Measurements from ENCODE around the gene MFN2. TPM values are rescaled to one million over a fixed set of nuclear protein-coding genes. Genes with fewer than 3 reads are reported as not detected.

MFN2 gene
- total RNA-seq, 1 donor from 2014 or later, result 29.6 TPM

GRCh38 chr1:12019858-12020509, 39.7 kb downstream of the MFN2 start:
- DNase-seq (ENCODE audit: low spot score), result no peak
- peaks cover 6% of the 10 kb centered on the region for H3K4me1 Mint-ChIP-seq
- peak overlapping the region; percentile 86 for H3K4me2 ChIP-seq

GRCh38 chr1:12021616-12022015, 41.4 kb downstream of the MFN2 start:
- H3K36me3 Mint-ChIP-seq, result peaks cover 9% of the 10 kb centered on the region
- Histone ChIP-seq H3K9me3 (ENCODE audit: low read depth) (no peaks in the 10 kb centered on the region), H3K79me2 (ENCODE audit: low read depth) (peaks cover 32% of the 10 kb centered on the region), H3K27ac (no peak overlapping the region), H3F3A (ENCODE audit: low read depth) (peaks cover 9% of the 10 kb centered on the region), H3K9ac (no peak overlapping the region), H4K20me1 (ENCODE audit: low read depth) (no peaks in the 10 kb centered on the region), H3K36me3 (no peaks in the 10 kb centered on the region), H3K4me2 (no peak overlapping the region), H3K27me3 (no peaks in the 10 kb centered on the region), H2AFZ (replicated peaks) (no peak overlapping the region), H3K4me1 (no peaks in the 10 kb centered on the region), H3K4me3 (no peak overlapping the region)
- H3K4me1 Mint-ChIP-seq, result peaks cover 6% of the 10 kb centered on the region
- H3K27me3 Mint-ChIP-seq (ENCODE audit: insufficient read depth, low read depth), result peaks cover 2% of the 10 kb centered on the region
- peak overlapping the region; percentile 46 for H3K4me3 Mint-ChIP-seq
- no peaks in the 10 kb centered on the region for H3K9me3 Mint-ChIP-seq
- TF ChIP-seq, protein P1, sequence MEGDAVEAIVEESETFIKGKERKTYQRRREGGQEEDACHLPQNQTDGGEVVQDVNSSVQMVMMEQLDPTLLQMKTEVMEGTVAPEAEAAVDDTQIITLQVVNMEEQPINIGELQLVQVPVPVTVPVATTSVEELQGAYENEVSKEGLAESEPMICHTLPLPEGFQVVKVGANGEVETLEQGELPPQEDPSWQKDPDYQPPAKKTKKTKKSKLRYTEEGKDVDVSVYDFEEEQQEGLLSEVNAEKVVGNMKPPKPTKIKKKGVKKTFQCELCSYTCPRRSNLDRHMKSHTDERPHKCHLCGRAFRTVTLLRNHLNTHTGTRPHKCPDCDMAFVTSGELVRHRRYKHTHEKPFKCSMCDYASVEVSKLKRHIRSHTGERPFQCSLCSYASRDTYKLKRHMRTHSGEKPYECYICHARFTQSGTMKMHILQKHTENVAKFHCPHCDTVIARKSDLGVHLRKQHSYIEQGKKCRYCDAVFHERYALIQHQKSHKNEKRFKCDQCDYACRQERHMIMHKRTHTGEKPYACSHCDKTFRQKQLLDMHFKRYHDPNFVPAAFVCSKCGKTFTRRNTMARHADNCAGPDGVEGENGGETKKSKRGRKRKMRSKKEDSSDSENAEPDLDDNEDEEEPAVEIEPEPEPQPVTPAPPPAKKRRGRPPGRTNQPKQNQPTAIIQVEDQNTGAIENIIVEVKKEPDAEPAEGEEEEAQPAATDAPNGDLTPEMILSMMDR (IDR thresholded peaks at IDR 0.05), result no peak
- TF ChIP-seq EZH2 (IDR thresholded peaks at IDR 0.05), result no peak
- no peak for TF ChIP-seq EZH2phosphoT487 (IDR thresholded peaks at IDR 0.05)
- DNase-seq (ENCODE audit: low spot score), result no peak
- H3K27ac Mint-ChIP-seq, result no peak overlapping the region

More at GRCh38 chr1:12019858-12020509, 39.7 kb downstream of the MFN2 start:
- Histone ChIP-seq H3K79me2 (ENCODE audit: low read depth) (peaks cover 32% of the 10 kb centered on the region), H2AFZ (replicated peaks) (peak overlapping the region; percentile 3), H3K36me3 (no peaks in the 10 kb centered on the region), H3F3A (ENCODE audit: low read depth) (peaks cover 9% of the 10 kb centered on the region), H3K4me3 (peak overlapping the region; percentile 79), H3K9ac (peak overlapping the region; percentile 48), H3K9me3 (ENCODE audit: low read depth) (no peaks in the 10 kb centered on the region), H3K4me1 (no peaks in the 10 kb centered on the region), H3K27ac (peak overlapping the region; percentile 47), H3K27me3 (no peaks in the 10 kb centered on the region), H4K20me1 (ENCODE audit: low read depth) (no peaks in the 10 kb centered on the region)
- peaks cover 2% of the 10 kb centered on the region for H3K27me3 Mint-ChIP-seq (ENCODE audit: insufficient read depth, low read depth)
- peaks cover 6% of the 10 kb centered on the region for H3K36me3 Mint-ChIP-seq
- peak overlapping the region; percentile 74 for H3K27ac Mint-ChIP-seq
- H3K9me3 Mint-ChIP-seq, result no peaks in the 10 kb centered on the region
- TF ChIP-seq EZH2 (IDR thresholded peaks at IDR 0.05), result no peak
- TF ChIP-seq, protein P1 (IDR thresholded peaks at IDR 0.05), result no peak
- TF ChIP-seq EZH2phosphoT487 (IDR thresholded peaks at IDR 0.05), result no peak
- peak overlapping the region; percentile 91 for H3K4me3 Mint-ChIP-seq

- no peak overlapping the region for H3K27ac Mint-ChIP-seq
- Histone ChIP-seq H3K27ac (no peak overlapping the region), H3K4me2 (no peak overlapping the region), H3K79me2 (ENCODE audit: low read depth) (peaks cover 32% of the 10 kb centered on the region), H3K9ac (no peak overlapping the region), H3K36me3 (no peaks in the 10 kb centered on the region), H3K27me3 (no peaks in the 10 kb centered on the region), H4K20me1 (ENCODE audit: low read depth) (no peaks in the 10 kb centered on the region), H3K4me1 (no peaks in the 10 kb centered on the region), H3K4me3 (no peak overlapping the region), H2AFZ (replicated peaks) (no peak overlapping the region), H3F3A (ENCODE audit: low read depth) (peaks cover 9% of the 10 kb centered on the region), H3K9me3 (ENCODE audit: low read depth) (no peaks in the 10 kb centered on the region)
- no peak for DNase-seq (ENCODE audit: low spot score)
- H3K9me3 Mint-ChIP-seq, result no peaks in the 10 kb centered on the region
- TF ChIP-seq EZH2phosphoT487 (IDR thresholded peaks at IDR 0.05) (no peak), EZH2 (IDR thresholded peaks at IDR 0.05) (no peak)
- TF ChIP-seq, protein P1 (IDR thresholded peaks at IDR 0.05), result no peak
- H3K27me3 Mint-ChIP-seq (ENCODE audit: insufficient read depth, low read depth), result peaks cover 2% of the 10 kb centered on the region
- H3K4me1 Mint-ChIP-seq, result peaks cover 6% of the 10 kb centered on the region
- peak overlapping the region; percentile 46 for H3K4me3 Mint-ChIP-seq
- peaks cover 11% of the 10 kb centered on the region for H3K36me3 Mint-ChIP-seq
Measured at GRCh38 chr1:12022036-12022435, 41.8 kb downstream of the MFN2 start.
